Gastrocnemius medialis (tissue), 4 donors: ENCODE data around the gene CCDC150.

Source experiments
- CTCF ChIP-seq, 5 experiments: fragments of 450-650 bp in 3 of 5; fragments of 200-600 bp in 2 of 5; sonication (generic) in 2 of 5; IDR thresholded peaks in 4 of 5; conservative IDR thresholded peaks in 1 of 5; 1 replicate in 4 of 5; 2 replicates in 1 of 5; pipeline ENCODE4 v1.5.1; 2016 to 2019; ENCODE audit warnings: antibody characterized with exemption in 5 of 5, mild to moderate bottlenecking in 3 of 5, moderate library complexity in 3 of 5
- POLR2A ChIP-seq, 2 donors: fragments of 450-650 bp; IDR thresholded peaks; one replicate each; pipeline ENCODE4 v1.6.1; 2017; ENCODE audit warnings: antibody characterized with exemption in 2 of 2, mild to moderate bottlenecking in 2 of 2, moderate library complexity in 2 of 2

- TF ChIP-seq CTCF (IDR thresholded peaks at IDR 0.05 in 4 of 5, conservative IDR thresholded peaks at IDR 0.05 in 1 of 5) (no peak), POLR2A (IDR thresholded peaks at IDR 0.05) (no peak)
These were observed 106.2 kb downstream of the CCDC150 start for GRCh38 chr2:196745711-196746110.
